GM11168 (cell line): ENCODE data around the gene PCDHGB5.
"Not testable (repeated sequence)": the region's sequence is repeated elsewhere in the genome, so short reads cannot be mapped to it uniquely, and the experiment has no call there.

Experiments used
- in situ Hi-C: fragments of 300-500 bp; cut with MboI; formaldehyde crosslinking; loops from one replicate; pipeline ENCODE4 v1.12.0; 2022; ENCODE audit warnings: low sequenced_read_pairs; ENCODE audit not compliant: unreplicated experiment

Gene PCDHGB5

DNA sequence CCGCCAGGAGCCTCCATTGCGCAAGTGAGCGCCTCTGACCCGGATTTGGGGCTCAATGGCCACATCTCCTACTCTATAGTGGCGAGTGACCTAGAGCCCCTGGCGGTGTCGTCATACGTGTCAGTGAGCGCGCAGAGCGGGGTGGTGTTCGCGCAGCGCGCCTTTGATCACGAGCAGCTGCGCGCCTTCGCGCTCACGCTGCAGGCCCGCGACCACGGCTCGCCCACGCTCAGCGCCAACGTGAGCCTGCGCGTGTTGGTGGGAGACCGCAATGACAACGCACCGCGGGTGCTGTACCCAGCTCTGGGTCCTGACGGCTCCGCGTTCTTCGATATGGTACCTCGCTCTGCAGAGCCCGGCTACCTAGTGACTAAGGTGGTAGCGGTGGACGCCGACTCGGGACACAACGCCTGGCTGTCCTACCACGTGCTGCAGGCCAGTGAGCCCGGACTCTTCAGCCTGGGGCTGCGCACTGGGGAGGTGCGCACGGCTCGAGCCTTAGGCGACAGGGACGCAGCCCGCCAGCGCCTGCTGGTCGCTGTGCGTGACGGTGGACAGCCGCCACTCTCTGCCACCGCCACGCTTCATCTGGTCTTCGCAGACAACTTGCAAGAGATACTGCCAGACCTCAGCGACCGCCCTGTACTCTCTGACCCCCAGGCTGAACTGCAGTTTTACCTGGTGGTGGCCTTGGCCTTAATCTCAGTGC lies 12.0 kb downstream of the PCDHGB5 start:
- in situ Hi-C loops: loop anchor here (5.0 kb wide), 1 partner anchor 153 kb away; no protein-coding TSS in a partner anchor

DNA sequence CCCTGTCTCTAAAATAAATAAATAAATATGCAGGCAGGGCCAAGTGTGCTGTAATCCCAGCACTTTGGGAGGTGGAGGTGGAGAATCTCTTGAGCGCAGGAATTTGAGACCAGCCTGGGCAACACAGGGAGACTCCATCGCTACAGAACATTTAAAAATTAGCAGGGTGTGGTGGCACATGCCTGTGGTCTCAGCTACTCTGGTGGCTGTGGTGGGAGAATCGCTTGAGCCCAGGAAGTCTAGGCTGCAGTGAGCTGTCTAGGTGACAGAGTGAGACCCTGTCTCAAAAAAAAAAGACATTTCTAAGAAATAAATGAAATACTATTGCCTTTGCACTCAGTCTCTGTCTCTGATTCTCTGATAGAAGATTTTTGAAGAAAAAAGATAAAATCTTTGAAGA lies 13.8 kb downstream of the PCDHGB5 start:
- in situ Hi-C loops: loop anchor here (5.0 kb wide), 1 partner anchor 151 kb away; no protein-coding TSS in a partner anchor

DNA sequence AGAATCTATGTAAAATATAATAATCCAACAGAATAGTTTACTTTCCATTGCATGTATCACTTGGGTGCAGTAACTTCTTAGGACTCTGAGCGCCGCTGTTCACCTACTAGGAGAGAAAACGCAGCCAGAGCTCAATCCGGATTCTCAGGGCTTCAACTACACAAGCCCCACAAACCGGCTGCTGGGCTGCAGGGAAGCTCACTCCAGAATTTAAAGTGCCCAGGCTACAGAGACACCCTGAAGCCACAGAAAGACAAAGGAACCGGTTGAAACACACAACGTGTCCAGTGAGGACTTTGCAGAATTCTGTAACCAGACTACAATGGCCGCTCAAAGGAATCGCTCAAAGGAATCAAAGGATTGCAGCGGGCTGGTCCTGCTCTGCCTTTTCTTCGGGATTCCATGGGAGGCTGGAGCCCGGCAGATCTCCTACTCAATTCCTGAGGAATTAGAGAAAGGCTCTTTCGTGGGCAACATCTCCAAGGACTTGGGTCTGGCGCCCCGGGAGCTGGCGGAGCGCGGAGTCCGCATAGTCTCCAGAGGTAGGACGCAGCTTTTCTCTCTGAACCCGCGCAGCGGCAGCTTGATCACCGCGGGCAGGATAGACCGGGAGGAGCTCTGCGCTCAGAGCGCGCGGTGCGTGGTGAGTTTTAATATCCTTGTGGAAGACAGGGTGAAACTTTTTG lies 15.2 kb downstream of the PCDHGB5 start, which contains the start of gene PCDHGA10:
TSS of gene PCDHGA10 (plus strand) at position 134 of the 686 bp plus-strand sequence. CDS start at position 323, 189 bp downstream.
- in situ Hi-C loops: loop anchor here (5.0 kb wide), 1 partner anchor 149 kb away; no protein-coding TSS in a partner anchor

DNA sequence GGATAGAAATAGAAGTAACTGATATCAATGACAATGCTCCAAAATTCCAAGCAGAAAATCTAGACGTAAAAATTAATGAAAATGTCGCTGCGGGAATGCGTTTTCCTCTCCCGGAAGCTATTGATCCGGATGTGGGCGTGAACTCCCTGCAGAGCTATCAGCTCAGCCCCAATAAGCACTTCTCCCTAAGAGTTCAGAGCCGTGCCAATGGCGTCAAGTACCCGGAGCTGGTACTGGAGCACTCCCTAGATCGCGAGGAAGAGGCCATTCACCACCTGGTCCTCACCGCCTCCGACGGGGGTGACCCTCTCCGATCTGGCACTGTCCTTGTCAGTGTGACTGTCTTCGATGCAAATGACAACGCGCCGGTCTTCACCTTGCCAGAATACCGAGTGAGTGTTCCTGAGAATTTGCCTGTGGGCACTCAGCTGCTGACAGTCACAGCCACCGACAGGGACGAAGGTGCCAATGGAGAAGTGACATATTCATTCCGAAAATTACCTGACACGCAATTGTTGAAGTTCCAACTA lies 15.9 kb downstream of the PCDHGB5 start:
- in situ Hi-C loops: loop anchor here (5.0 kb wide), 1 partner anchor 149 kb away; no protein-coding TSS in a partner anchor

DNA sequence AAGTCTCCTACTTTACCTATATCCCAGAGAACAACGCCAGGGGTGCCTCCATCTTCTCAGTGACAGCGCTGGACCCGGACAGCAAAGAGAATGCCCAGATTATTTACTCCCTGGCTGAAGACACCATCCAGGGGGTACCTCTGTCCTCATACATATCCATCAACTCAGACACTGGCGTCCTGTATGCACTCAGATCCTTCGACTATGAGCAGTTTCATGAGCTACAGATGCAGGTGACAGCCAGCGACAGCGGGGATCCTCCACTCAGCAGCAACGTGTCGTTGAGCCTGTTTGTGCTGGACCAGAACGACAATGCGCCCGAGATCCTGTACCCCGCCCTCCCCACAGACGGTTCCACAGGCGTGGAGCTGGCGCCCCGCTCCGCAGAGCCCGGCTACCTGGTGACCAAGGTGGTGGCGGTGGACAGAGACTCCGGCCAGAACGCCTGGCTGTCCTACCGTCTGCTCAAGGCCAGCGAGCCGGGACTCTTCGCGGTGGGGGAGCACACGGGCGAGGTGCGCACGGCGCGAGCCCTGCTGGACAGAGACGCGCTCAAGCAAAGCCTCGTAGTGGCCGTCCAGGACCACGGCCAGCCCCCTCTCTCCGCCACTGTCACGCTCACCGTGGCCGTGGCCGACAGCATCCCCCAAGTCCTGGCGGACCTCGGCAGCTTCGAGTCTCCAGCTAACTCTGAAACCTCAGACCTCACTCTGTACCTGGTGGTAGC lies 17.0 kb downstream of the PCDHGB5 start:
- in situ Hi-C loops: loop anchor here (5.0 kb wide), 1 partner anchor 148 kb away; no protein-coding TSS in a partner anchor

DNA sequence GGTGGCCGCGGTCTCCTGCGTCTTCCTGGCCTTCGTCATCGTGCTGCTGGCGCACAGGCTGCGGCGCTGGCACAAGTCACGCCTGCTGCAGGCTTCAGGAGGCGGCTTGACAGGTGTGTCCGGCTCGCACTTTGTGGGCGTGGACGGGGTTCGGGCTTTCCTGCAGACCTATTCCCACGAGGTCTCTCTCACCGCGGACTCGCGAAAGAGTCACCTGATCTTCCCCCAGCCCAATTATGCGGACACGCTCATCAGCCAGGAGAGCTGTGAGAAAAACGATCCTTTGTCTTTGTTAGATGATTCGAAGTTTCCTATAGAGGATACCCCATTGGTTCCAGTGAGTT lies 17.5 kb downstream of the PCDHGB5 start:
- in situ Hi-C loops: not testable (repeated sequence)

DNA sequence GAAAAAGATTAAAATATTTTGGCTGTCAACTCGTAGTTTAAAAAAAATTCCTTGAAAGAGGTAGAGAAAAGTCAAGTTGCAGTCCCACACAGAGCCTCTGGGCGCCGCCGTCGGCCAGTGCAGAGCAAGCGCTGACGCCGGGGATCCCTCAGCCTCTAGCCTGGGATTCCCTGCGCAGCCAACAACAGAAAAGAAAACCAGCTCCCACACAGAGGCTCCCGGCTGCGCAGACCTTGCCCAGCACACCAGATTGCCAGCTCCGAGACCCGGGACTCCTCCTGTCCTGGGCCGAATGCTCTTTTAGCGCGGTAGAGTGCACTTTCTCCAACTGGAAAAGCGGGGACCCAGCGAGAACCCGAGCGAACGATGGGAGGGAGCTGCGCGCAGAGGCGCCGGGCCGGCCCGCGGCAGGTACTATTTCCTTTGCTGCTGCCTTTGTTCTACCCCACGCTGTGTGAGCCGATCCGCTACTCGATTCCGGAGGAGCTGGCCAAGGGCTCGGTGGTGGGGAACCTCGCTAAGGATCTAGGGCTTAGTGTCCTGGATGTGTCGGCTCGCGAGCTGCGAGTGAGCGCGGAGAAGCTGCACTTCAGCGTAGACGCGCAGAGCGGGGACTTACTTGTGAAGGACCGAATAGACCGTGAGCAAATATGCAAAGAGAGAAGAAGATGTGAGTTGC lies 19.9 kb downstream of the PCDHGB5 start, which contains the start of gene PCDHGB7:
TSS of gene PCDHGB7 (plus strand) at position 184 of the 679 bp plus-strand sequence. CDS start at position 367, 183 bp downstream.
- in situ Hi-C loops: not testable (repeated sequence)

DNA sequence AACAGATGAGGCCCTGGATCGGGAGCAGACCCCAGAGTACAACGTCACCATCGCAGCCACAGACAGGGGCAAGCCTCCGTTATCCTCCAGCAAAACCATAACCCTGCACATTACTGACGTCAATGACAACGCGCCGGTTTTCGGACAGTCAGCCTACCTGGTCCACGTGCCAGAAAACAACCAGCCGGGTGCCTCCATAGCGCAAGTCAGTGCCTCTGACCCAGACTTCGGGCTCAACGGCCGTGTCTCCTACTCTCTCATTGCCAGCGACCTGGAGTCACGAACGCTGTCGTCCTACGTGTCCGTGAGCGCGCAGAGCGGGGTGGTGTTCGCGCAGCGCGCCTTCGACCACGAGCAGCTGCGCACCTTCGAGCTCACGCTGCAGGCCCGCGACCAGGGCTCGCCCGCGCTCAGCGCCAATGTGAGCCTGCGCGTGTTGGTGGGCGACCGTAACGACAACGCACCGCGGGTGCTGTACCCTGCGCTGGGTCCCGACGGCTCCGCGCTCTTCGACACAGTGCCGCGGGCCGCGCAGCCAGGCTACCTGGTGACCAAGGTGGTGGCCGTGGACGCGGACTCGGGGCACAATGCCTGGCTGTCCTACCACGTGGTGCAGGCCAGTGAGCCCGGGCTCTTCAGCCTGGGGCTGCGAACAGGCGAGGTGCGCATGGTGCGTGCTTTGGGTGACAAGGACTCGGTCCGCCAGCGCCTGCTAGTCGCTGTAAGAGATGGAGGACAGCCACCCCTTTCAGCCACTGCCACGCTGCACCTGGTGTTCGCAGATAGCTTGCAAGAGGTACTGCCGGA lies 21.5 kb downstream of the PCDHGB5 start:
- in situ Hi-C loops: no loop called here

DNA sequence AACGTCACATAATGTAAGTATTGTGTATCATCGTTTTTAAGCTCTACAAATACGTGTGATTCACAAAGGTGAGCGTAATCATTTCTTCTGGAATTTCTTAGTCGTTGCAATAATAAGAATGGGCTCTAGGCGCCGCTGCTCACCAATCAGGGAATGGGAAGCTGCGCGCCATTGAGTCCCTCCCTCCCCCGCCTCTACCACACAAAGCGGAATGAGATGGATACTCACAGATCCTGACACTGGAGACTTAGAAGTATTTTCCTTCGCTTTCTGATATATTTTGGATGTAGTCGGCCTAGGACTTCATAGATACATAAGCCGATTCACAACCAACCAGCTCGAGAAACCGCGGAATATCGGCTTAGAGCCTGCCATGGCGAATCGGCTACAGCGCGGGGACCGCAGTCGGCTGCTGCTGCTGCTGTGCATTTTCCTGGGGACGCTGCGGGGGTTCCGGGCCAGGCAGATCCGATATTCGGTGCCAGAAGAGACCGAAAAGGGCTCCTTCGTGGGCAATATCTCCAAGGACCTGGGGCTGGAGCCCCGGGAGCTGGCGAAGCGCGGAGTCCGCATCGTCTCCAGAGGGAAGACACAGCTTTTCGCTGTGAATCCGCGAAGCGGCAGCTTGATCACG lies 23.2 kb downstream of the PCDHGB5 start, which contains the start of gene PCDHGA11:
TSS of gene PCDHGA11 (plus strand) at position 197 of the 634 bp plus-strand sequence. CDS start at position 374, 177 bp downstream.
- in situ Hi-C loops: no loop called here

DNA sequence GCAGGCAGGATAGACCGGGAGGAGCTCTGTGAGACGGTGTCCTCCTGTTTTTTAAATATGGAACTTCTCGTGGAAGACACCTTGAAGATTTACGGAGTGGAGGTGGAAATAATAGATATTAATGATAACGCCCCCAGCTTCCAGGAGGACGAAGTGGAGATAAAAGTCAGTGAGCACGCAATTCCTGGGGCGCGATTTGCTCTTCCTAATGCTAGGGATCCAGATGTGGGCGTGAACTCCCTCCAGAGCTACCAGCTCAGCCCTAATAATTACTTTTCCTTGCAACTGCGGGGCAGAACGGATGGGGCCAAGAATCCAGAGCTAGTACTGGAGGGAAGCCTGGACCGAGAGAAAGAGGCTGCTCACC lies 23.7 kb downstream of the PCDHGB5 start:
- in situ Hi-C loops: no loop called here

DNA sequence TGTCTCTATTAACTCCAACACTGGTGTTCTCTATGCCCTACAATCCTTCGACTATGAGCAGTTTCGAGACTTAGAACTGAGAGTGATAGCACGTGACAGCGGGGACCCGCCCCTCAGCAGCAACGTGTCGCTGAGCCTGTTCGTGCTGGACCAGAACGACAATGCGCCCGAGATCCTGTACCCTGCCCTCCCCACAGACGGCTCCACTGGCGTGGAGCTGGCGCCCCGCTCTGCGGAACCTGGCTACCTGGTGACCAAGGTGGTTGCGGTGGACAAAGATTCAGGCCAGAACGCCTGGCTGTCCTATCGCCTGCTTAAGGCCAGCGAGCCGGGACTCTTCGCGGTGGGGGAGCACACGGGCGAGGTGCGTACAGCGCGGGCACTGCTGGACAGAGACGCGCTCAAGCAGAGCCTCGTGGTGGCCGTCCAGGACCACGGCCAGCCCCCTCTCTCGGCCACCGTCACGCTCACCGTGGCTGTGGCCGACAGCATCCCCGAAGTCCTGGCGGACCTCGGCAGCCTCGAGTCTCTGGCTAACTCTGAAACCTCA lies 25.1 kb downstream of the PCDHGB5 start:
- in situ Hi-C loops: no loop called here

DNA sequence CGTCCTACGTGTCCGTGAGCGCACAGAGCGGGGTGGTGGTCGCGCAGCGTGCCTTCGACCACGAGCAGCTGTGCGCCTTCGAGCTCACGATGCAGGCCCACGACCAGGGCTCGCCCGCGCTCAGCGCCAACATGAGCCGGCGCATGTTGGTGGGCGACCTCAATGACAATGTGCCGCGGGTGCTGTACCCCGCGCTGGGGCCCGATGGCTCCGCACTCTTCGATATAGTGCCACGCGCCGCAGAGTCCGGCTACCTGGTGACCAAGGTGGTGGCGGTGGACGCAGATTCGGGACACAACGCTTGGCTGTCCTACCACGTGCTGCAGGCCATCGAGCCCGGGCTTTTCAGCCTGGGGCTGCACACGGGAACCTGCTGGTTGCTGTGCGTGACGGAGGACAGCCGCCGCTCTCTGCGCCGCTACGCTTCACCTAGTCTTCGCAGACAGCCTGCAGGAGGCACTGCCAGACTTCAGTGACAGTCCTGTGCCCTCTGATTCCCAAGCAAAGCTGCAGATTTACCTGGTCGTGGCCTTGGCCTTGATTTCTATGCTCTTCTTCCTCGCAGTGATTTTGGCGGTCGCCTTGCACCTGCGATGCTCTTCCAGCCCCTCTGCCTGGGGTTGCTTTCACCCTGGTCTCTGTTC lies 30.2 kb downstream of the PCDHGB5 start:
- in situ Hi-C loops: loop anchor here (5.0 kb wide), 1 partner anchor 89 kb away; no protein-coding TSS in a partner anchor

DNA sequence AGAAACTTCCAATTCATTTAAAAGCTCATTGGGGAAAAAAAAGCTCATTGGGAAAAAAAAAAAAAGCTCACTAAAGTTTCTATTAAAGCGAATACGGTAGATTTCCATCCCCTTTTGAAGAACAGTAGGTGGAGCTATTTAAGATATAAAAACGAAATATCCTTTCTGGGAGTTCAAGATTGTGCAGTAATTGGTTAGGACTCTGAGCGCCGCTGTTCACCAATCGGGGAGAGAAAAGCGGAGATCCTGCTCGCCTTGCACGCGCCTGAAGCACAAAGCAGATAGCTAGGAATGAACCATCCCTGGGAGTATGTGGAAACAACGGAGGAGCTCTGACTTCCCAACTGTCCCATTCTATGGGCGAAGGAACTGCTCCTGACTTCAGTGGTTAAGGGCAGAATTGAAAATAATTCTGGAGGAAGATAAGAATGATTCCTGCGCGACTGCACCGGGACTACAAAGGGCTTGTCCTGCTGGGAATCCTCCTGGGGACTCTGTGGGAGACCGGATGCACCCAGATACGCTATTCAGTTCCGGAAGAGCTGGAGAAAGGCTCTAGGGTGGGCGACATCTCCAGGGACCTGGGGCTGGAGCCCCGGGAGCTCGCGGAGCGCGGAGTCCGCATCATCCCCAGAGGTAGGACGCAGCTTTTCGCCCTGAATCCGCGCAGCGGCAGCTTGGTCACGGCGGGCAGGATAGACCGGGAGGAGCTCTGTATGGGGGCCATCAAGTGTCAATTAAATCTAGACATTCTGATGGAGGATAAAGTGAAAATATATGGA lies 32.8 kb downstream of the PCDHGB5 start, which contains the start of gene PCDHGA12:
TSS of gene PCDHGA12 (plus strand) at position 176 of the 782 bp plus-strand sequence. CDS start at position 429, 253 bp downstream.
- in situ Hi-C loops: no loop called here

DNA sequence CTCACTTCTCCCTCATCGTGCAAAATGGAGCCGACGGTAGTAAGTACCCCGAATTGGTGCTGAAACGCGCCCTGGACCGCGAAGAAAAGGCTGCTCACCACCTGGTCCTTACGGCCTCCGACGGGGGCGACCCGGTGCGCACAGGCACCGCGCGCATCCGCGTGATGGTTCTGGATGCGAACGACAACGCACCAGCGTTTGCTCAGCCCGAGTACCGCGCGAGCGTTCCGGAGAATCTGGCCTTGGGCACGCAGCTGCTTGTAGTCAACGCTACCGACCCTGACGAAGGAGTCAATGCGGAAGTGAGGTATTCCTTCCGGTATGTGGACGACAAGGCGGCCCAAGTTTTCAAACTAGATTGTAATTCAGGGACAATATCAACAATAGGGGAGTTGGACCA lies 33.5 kb downstream of the PCDHGB5 start:
- in situ Hi-C loops: no loop called here

DNA sequence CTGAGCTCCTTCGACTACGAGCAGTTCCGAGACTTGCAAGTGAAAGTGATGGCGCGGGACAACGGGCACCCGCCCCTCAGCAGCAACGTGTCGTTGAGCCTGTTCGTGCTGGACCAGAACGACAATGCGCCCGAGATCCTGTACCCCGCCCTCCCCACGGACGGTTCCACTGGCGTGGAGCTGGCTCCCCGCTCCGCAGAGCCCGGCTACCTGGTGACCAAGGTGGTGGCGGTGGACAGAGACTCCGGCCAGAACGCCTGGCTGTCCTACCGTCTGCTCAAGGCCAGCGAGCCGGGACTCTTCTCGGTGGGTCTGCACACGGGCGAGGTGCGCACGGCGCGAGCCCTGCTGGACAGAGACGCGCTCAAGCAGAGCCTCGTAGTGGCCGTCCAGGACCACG lies 34.6 kb downstream of the PCDHGB5 start:
- in situ Hi-C loops: not testable (repeated sequence)

DNA sequence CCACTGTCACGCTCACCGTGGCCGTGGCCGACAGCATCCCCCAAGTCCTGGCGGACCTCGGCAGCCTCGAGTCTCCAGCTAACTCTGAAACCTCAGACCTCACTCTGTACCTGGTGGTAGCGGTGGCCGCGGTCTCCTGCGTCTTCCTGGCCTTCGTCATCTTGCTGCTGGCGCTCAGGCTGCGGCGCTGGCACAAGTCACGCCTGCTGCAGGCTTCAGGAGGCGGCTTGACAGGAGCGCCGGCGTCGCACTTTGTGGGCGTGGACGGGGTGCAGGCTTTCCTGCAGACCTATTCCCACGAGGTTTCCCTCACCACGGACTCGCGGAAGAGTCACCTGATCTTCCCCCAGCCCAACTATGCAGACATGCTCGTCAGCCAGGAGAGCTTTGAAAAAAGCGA lies 35.0 kb downstream of the PCDHGB5 start:
- in situ Hi-C loops: not testable (repeated sequence)

DNA sequence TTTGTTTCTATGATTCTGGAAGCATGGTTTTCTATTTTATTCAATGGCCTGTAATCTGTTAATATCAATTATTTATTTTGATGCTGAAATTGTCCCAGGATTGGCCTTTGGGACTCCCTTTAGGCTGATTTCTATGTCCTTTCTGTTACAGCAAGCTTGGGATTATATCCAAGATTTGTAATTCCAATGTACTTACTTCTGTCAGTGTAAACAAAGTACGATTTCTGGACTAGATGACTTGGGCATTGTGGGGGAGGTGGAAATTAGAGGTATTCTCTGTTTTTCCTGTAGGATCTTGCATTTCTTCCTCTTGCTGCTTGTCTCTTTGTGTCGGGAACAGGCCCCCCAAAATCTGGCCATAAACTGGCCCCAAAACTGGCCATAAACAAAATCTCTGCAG lies 36.3 kb downstream of the PCDHGB5 start:
- in situ Hi-C loops: no loop called here
